GM23338 (cell line): ENCODE data around the gene DUSP5. TPM values are rescaled to one million over a fixed set of nuclear protein-coding genes. Genes with fewer than 3 reads are reported as not detected.

ENCODE experiments used
- ATAC-seq: fragments of 200-7000 bp; cut with Tn5 transposase; 3 replicates; pipeline ENCODE4 v1.9.1; 2020
- DNase-seq: peaks from one replicate; pipeline ENCODE4 v3.0.0-alpha.2; 2015; ENCODE audit warnings: low spot score
- H2AFZ ChIP-seq: fragments of 200-600 bp; sonication (generic); 2 replicates; pipeline ENCODE4 v1.8.0; 2016; ENCODE audit warnings: antibody characterized with exemption, mild to moderate bottlenecking, moderate library complexity
- H3F3A ChIP-seq: fragments of 200-600 bp; sonication (generic); replicated peaks from 2 replicates; pipeline ENCODE4 v1.8.0; 2017; ENCODE audit warnings: antibody characterized with exemption, mixed run types, low read depth
- H3K27ac ChIP-seq: fragments of 200-600 bp; sonication (generic); 2 replicates; pipeline ENCODE4 v1.6.1; 2016; ENCODE audit warnings: low read depth
- H3K27me3 ChIP-seq: fragments of 200-600 bp; sonication (generic); 2 replicates; pipeline ENCODE4 v1.8.0; 2016; ENCODE audit warnings: mild to moderate bottlenecking, mixed run types, moderate library complexity; ENCODE audit not compliant: insufficient read depth
- H3K36me3 ChIP-seq: fragments of 200-600 bp; sonication (generic); 2 replicates; pipeline ENCODE4 v1.8.0; 2016; ENCODE audit warnings: mild to moderate bottlenecking; ENCODE audit not compliant: insufficient read depth
- H3K4me1 ChIP-seq: fragments of 200-600 bp; sonication (generic); 2 replicates; pipeline ENCODE4 v1.8.0; 2016; ENCODE audit warnings: mild to moderate bottlenecking, moderate library complexity; ENCODE audit not compliant: insufficient read depth
- H3K4me2 ChIP-seq: fragments of 200-600 bp; sonication (generic); 2 replicates; pipeline ENCODE4 v1.7.1; 2017; ENCODE audit warnings: mixed run types
- H3K4me3 ChIP-seq: fragments of 200-600 bp; sonication (generic); 2 replicates; pipeline ENCODE4 v1.6.1; 2016; ENCODE audit warnings: mixed run types
- H3K79me2 ChIP-seq: fragments of 200-600 bp; sonication (generic); replicated peaks from 2 replicates; pipeline ENCODE4 v1.8.0; 2017; ENCODE audit warnings: mild to moderate bottlenecking; ENCODE audit not compliant: insufficient read depth
- H3K9me2 ChIP-seq: fragments of 200-600 bp; sonication (generic); 2 replicates; pipeline ENCODE4 v1.8.0; 2017; ENCODE audit not compliant: insufficient read depth
- H4K20me1 ChIP-seq: fragments of 200-600 bp; sonication (generic); replicated peaks from 2 replicates; pipeline ENCODE4 v1.8.0; 2017; ENCODE audit warnings: mild to moderate bottlenecking; ENCODE audit not compliant: insufficient read depth
- H3K27ac Mint-ChIP-seq: 2 replicates; pipeline ENCODE4 v1.8.0; 2020; ENCODE audit warnings: inconsistent platforms, mild to moderate bottlenecking, moderate library complexity, mixed read lengths
- H3K27me3 Mint-ChIP-seq: 3 replicates; pipeline ENCODE4 v1.8.0; 2022; ENCODE audit warnings: low read depth, mild to moderate bottlenecking, moderate library complexity, mixed read lengths, inconsistent platforms; ENCODE audit not compliant: insufficient read depth, poor library complexity
- H3K36me3 Mint-ChIP-seq: 3 replicates; pipeline ENCODE4 v1.8.0; 2021; ENCODE audit warnings: low read depth, mild to moderate bottlenecking, inconsistent platforms, moderate library complexity, mixed read lengths
- H3K4me1 Mint-ChIP-seq: 3 replicates; pipeline ENCODE4 v1.8.0; 2020; ENCODE audit warnings: mild to moderate bottlenecking, inconsistent platforms, mixed read lengths
- H3K4me3 Mint-ChIP-seq: 3 replicates; pipeline ENCODE4 v1.8.0; 2021; ENCODE audit warnings: moderate library complexity, mild to moderate bottlenecking, inconsistent platforms, mixed read lengths
- H3K9me3 Mint-ChIP-seq: 3 replicates; pipeline ENCODE4 v1.8.0; 2020; ENCODE audit warnings: moderate library complexity, mild to moderate bottlenecking, inconsistent platforms, mixed read lengths
- ETS1 ChIP-seq: IDR thresholded peaks from 2 replicates; pipeline ENCODE4 v1.6.1; 2016; ENCODE audit warnings: antibody characterized with exemption
- EZH2 ChIP-seq: fragments of 200-600 bp; sonication (generic); IDR thresholded peaks from one replicate; pipeline ENCODE4 v1.8.0; 2017; ENCODE audit warnings: antibody characterized with exemption, mild to moderate bottlenecking, low read depth; ENCODE audit not compliant: unreplicated experiment
- POLR2AphosphoS5 ChIP-seq: IDR thresholded peaks from 2 replicates; pipeline ENCODE4 v1.6.1; 2016; ENCODE audit warnings: antibody characterized with exemption, low read depth
- REST ChIP-seq: IDR thresholded peaks from one replicate; pipeline ENCODE4 v1.6.1; 2018; ENCODE audit warnings: antibody characterized with exemption; ENCODE audit not compliant: unreplicated experiment
- STAT1 ChIP-seq: IDR thresholded peaks from one replicate; pipeline ENCODE4 v1.6.1; 2016; ENCODE audit warnings: antibody characterized with exemption; ENCODE audit not compliant: unreplicated experiment
- ZNF462 ChIP-seq: fragments of 250-450 bp; sonication (Bioruptor Pico); IDR thresholded peaks from 2 replicates; pipeline ENCODE4 v1.5.0; 2020; ENCODE audit warnings: mild to moderate bottlenecking, moderate library complexity
- polyA plus RNA-seq: library from polyadenylated mRNA; unstranded; fragments of >200 nt; fragmentation: Nextera tagmentation; extraction: Ambion mirVana; gene quantifications from 2 replicates; pipeline ENCODE4 v1.2.1, GENCODE V29; 2016
- total RNA-seq: library from RNA; depleted of rRNA; stranded (reverse); fragments of >200 nt; shearing (Covaris generic); gene quantifications from 2 replicates; pipeline ENCODE4 v1.2.3, GENCODE V29; 2014
- TF ChIP-seq, protein P1 (sequence below), 2 experiments: fragments of 200-600 bp in 1 of 2; sonication (generic) in 1 of 2; conservative IDR thresholded peaks; 2 replicates each; pipeline versions ENCODE4 v1.5.1 to v1.6.1; 2016 to 2017; ENCODE audit warnings: antibody characterized with exemption in 2 of 2, low read depth in 2 of 2, mild to moderate bottlenecking in 2 of 2, moderate library complexity in 1 of 2

The DUSP5 gene
- total and polyA plus RNA-seq, 2 experiments from 2014 or later, result 10.8 to 35.9 TPM

DNA sequence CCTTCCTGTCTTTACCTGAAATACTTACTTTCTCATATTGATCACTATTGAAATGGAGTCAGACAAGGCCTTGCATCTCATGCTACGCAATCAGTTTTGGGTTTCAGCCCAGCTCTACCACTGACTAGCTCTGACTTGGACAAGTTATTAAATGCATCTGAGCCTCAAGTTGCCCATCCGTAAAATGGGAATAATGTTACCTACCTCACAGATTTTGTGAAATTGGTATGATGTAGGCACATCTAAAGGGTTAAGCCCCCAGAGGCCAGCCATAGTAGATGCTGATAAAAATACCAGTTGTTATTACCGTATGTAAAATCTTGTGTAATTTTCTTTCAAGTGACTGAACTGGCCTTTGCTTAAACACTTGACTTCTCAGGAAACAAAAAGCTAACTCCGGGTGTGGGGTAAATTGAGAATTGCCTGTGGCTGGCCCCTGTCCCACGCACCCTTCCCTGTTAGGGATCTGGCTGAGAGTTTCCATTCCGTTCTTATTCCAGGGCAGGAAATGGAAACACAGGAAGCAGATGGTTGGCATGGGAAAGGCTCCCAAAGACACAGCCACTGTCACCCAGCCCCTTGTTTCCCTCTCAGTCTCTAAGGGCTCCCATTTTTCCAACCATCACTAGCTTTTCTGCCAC is 7.5 kb downstream of the DUSP5 start (continued):
- TF ChIP-seq ZNF462, result no peak
- TF ChIP-seq REST, result no peak
- TF ChIP-seq POLR2AphosphoS5, result no peak
- TF ChIP-seq STAT1, result no peak

- Histone ChIP-seq H2AFZ (no peak overlapping the region), H3K9me2 (no peaks in the 10 kb centered on the region), H3K27me3 (no peaks in the 10 kb centered on the region), H3K4me2 (no peak overlapping the region), H3K4me3 (no peak overlapping the region), H3K36me3 (peaks cover 16% of the 10 kb centered on the region), H3K27ac (no peak overlapping the region), H3K79me2 (peaks cover 43% of the 10 kb centered on the region), H3K4me1 (peaks cover 8% of the 10 kb centered on the region), H4K20me1 (peaks cover 4% of the 10 kb centered on the region), H3F3A (no peaks in the 10 kb centered on the region)
- H3K4me1 Mint-ChIP-seq, result peaks cover 15% of the 10 kb centered on the region
- H3K27me3 Mint-ChIP-seq, result peaks cover 4% of the 10 kb centered on the region
- peaks cover 87% of the 10 kb centered on the region for H3K36me3 Mint-ChIP-seq
- DNase-seq (no peak), ATAC-seq (no peak)
- no peak overlapping the region for H3K27ac Mint-ChIP-seq
- H3K4me3 Mint-ChIP-seq, result no peak overlapping the region
- no peaks in the 10 kb centered on the region for H3K9me3 Mint-ChIP-seq
- TF ChIP-seq, protein P1, sequence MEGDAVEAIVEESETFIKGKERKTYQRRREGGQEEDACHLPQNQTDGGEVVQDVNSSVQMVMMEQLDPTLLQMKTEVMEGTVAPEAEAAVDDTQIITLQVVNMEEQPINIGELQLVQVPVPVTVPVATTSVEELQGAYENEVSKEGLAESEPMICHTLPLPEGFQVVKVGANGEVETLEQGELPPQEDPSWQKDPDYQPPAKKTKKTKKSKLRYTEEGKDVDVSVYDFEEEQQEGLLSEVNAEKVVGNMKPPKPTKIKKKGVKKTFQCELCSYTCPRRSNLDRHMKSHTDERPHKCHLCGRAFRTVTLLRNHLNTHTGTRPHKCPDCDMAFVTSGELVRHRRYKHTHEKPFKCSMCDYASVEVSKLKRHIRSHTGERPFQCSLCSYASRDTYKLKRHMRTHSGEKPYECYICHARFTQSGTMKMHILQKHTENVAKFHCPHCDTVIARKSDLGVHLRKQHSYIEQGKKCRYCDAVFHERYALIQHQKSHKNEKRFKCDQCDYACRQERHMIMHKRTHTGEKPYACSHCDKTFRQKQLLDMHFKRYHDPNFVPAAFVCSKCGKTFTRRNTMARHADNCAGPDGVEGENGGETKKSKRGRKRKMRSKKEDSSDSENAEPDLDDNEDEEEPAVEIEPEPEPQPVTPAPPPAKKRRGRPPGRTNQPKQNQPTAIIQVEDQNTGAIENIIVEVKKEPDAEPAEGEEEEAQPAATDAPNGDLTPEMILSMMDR (conservative IDR thresholded peaks at IDR 0.05; ENCODE audit: low read depth in 2 of 2), result no peak
- no peak for TF ChIP-seq ETS1
- no peak for TF ChIP-seq EZH2
Measured at GRCh38 chr10:110506448-110506847, 8.7 kb downstream of the DUSP5 start.
